ENCODE results near the gene DECR2.

DECR2 gene

DNA sequence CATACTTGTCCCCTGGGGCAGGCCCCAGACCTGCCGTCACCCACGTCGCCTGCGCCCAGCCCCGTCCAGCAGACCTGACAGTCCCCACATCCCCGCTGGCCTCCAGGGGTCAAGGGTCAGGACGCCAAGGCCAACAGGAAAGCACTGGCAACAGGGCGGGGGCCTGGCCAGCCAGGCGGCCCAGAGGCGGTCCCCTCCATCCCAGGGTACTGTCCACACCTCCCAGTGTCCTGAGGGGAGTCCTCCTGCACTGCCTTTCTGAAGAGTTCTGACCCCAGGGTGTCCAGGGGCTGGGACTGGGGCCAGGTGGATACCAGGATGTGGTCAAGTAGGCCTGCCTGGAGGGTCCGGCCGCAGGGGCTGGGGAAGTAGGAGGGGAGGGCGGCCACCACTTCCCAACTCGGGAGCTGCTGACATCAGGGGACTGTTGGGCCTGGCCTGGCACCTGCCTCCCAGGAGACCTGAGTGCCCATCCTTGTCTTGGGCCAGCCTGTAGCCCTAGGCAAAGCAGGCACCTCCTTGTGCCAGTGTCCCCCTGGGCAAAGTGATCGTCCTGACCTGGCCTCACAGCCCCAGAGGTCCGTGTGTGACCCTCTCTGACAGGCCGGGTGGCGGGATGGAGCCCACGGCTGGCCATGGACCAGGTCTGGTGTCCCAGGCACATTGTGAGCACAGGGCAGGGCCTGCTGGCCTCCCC lies 42.5 kb upstream of the DECR2 start:
- H3K4me1 ChIP-seq (ENCODE audit: insufficient read depth, low read length, poor library complexity, severe bottlenecking), result peaks cover 16% of the 10 kb centered on the region
- no peaks in the 10 kb centered on the region for H3F3A ChIP-seq (ENCODE audit: low read depth)
- H4K20me1 ChIP-seq (ENCODE audit: insufficient read depth, low read length, poor library complexity, severe bottlenecking), result no peaks in the 10 kb centered on the region
- no peaks in the 10 kb centered on the region for H3K9me3 ChIP-seq (ENCODE audit: insufficient read depth, low read depth, low read length)
- H3K4me2 ChIP-seq (ENCODE audit: low read depth, low read length, poor library complexity, severe bottlenecking), result no peak overlapping the region
- H3K36me3 ChIP-seq (ENCODE audit: insufficient read depth, low read length), result no peaks in the 10 kb centered on the region
- H3K9me2 ChIP-seq (replicated peaks; ENCODE audit: low read depth, low read length), result no peaks in the 10 kb centered on the region
- no peak overlapping the region for H3K4me3 ChIP-seq (ENCODE audit: low read length, poor library complexity, severe bottlenecking)
- no peaks in the 10 kb centered on the region for H3K79me2 ChIP-seq (ENCODE audit: insufficient read depth, low read length)
- no peak overlapping the region for H2AFZ ChIP-seq (ENCODE audit: low read length)
- no peaks in the 10 kb centered on the region for H3K27me3 ChIP-seq (ENCODE audit: insufficient read depth, low read length, poor library complexity, severe bottlenecking)
- H3K9ac ChIP-seq (ENCODE audit: low read depth, low read length, poor library complexity, severe bottlenecking), result no peak overlapping the region
- TF ChIP-seq, protein P1, sequence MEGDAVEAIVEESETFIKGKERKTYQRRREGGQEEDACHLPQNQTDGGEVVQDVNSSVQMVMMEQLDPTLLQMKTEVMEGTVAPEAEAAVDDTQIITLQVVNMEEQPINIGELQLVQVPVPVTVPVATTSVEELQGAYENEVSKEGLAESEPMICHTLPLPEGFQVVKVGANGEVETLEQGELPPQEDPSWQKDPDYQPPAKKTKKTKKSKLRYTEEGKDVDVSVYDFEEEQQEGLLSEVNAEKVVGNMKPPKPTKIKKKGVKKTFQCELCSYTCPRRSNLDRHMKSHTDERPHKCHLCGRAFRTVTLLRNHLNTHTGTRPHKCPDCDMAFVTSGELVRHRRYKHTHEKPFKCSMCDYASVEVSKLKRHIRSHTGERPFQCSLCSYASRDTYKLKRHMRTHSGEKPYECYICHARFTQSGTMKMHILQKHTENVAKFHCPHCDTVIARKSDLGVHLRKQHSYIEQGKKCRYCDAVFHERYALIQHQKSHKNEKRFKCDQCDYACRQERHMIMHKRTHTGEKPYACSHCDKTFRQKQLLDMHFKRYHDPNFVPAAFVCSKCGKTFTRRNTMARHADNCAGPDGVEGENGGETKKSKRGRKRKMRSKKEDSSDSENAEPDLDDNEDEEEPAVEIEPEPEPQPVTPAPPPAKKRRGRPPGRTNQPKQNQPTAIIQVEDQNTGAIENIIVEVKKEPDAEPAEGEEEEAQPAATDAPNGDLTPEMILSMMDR (conservative IDR thresholded peaks at IDR 0.05; ENCODE audit: low read length), result no peak
- TF ChIP-seq EZH2phosphoT487 (IDR thresholded peaks at IDR 0.05; ENCODE audit: borderline replicate concordance), result no peak

DNA sequence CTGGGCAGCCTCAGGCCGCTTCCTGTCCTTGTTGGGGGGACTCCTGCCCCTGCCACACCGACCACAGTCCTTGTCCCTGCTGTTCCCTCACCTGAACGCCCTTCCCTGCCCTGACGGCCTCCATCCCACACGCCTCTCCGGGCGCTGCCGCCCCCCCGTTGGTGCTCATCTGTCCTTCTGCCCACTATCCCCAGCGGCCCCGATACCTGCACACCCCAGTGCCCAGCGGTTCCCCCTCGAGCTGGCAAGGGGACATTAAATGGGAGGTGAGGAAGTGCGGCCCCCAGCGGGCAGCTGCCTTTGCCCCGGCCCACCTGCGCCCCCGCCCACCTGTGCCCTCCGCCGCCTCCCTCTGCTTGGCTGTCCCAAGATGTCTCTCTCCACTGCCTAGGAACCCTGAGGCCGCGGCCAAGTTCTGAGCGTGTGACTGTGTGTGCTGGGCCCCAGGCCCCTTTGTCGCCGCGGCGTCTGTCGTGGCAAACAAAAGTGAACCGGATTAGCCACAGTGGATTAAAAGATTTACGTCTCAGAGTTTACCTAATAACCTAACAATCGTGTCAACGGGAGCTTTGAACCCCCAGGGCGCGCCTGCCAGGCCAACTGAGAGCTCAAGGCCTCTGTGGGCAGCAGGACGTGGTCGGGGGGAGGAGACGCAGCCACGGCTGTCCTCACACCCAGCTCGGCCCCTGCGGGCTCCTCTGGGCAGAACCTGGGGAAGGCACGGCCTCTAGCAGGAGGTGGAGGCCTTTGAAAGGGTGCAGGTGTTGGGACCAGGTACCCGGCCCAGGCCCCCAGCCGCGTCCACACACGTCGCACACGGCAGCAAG lies 41.6 kb upstream of the DECR2 start:
- TF ChIP-seq, protein P1 (conservative IDR thresholded peaks at IDR 0.05; ENCODE audit: low read length), result no peak
- TF ChIP-seq EZH2phosphoT487 (IDR thresholded peaks at IDR 0.05; ENCODE audit: borderline replicate concordance), result no peak
- Histone ChIP-seq H3K4me2 (ENCODE audit: low read depth, low read length, poor library complexity, severe bottlenecking) (no peak overlapping the region), H3K4me1 (ENCODE audit: insufficient read depth, low read length, poor library complexity, severe bottlenecking) (peaks cover 7% of the 10 kb centered on the region), H2AFZ (ENCODE audit: low read length) (no peak overlapping the region), H3K9me3 (ENCODE audit: insufficient read depth, low read depth, low read length) (no peaks in the 10 kb centered on the region), H3K4me3 (ENCODE audit: low read length, poor library complexity, severe bottlenecking) (no peak overlapping the region), H3K9ac (ENCODE audit: low read depth, low read length, poor library complexity, severe bottlenecking) (no peak overlapping the region), H3F3A (ENCODE audit: low read depth) (no peaks in the 10 kb centered on the region), H3K36me3 (ENCODE audit: insufficient read depth, low read length) (no peaks in the 10 kb centered on the region), H3K9me2 (replicated peaks; ENCODE audit: low read depth, low read length) (no peaks in the 10 kb centered on the region), H4K20me1 (ENCODE audit: insufficient read depth, low read length, poor library complexity, severe bottlenecking) (no peaks in the 10 kb centered on the region), H3K27me3 (ENCODE audit: insufficient read depth, low read length, poor library complexity, severe bottlenecking) (no peaks in the 10 kb centered on the region), H3K79me2 (ENCODE audit: insufficient read depth, low read length) (no peaks in the 10 kb centered on the region)

DNA sequence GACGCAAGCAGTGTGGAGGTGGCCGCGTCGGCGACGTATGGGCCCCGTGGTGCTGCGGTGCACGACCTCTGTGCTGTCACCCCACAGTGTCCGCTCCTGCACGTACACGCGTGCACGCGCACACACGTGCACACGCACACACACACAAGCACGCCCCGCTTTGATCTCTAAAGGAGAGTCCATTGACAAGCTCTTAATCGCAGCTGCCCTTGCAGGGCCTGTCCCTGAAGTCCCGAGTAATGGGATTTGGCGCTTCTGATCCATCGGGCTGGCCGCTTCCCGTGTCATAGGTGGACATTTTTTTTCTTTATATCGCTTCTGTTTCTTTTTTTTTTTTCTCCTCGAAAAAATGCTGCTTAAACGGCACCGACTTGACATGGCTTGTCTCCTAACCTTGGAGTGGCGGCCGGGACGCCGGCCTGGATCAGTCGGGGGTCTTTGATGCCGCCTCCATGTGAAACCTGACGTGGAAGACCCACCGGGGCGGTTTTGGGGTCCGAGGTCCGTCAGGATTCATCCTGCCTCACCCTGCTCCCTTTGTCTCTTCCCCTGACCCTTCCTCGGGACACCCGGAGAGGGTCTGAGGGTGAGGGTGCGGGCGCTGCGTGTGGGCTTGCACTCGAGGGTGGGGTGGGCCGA lies 40.9 kb upstream of the DECR2 start:
- no peak for TF ChIP-seq EZH2phosphoT487 (IDR thresholded peaks at IDR 0.05; ENCODE audit: borderline replicate concordance)
- TF ChIP-seq, protein P1 (conservative IDR thresholded peaks at IDR 0.05; ENCODE audit: low read length), result no peak
- Histone ChIP-seq H3K4me3 (ENCODE audit: low read length, poor library complexity, severe bottlenecking) (no peak overlapping the region), H2AFZ (ENCODE audit: low read length) (no peak overlapping the region), H3F3A (ENCODE audit: low read depth) (no peaks in the 10 kb centered on the region), H3K79me2 (ENCODE audit: insufficient read depth, low read length) (no peaks in the 10 kb centered on the region), H3K9me2 (replicated peaks; ENCODE audit: low read depth, low read length) (no peaks in the 10 kb centered on the region), H3K27me3 (ENCODE audit: insufficient read depth, low read length, poor library complexity, severe bottlenecking) (no peaks in the 10 kb centered on the region), H4K20me1 (ENCODE audit: insufficient read depth, low read length, poor library complexity, severe bottlenecking) (no peaks in the 10 kb centered on the region), H3K9ac (ENCODE audit: low read depth, low read length, poor library complexity, severe bottlenecking) (no peak overlapping the region), H3K4me1 (ENCODE audit: insufficient read depth, low read length, poor library complexity, severe bottlenecking) (peaks cover under 1% of the 10 kb centered on the region), H3K4me2 (ENCODE audit: low read depth, low read length, poor library complexity, severe bottlenecking) (no peak overlapping the region), H3K36me3 (ENCODE audit: insufficient read depth, low read length) (no peaks in the 10 kb centered on the region), H3K9me3 (ENCODE audit: insufficient read depth, low read depth, low read length) (no peaks in the 10 kb centered on the region)

Data from Loucy (cell line).